ENCODE measurements around the gene SLC43A3.

DNA sequence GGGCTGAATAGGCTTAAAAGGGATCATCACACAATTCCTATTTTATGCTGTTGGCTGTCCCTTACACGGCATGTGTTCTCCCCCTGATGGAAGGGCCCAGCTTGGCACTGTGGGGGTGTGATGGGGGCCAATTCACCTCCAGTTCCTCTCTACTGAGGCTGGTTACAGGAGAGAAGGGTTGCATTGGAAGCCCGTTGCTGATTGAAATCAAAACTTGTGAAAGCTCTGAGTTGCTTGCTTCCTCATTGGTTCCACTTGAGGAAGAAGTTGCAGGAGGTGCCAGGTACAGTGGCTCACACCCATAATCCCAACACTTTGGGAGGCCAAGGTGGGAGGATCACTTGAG, 23.1 kb downstream of the SLC43A3 start:
- no peak for TF ChIP-seq EZH2 (IDR thresholded peaks at IDR 0.05; ENCODE audit: insufficient read depth, poor library complexity, severe bottlenecking)
- no peak for TF ChIP-seq EZH2phosphoT487 (IDR thresholded peaks at IDR 0.05; ENCODE audit: insufficient read depth, low read depth)
